GM19467 (cell line): ENCODE results near the gene RNPEPL1.

Source experiments
- ATAC-seq: cut with Tn5 transposase; IDR thresholded peaks from one replicate; pipeline ENCODE4 v1.9.1; 2021; ENCODE audit warnings: mild to moderate bottlenecking, moderate library complexity; ENCODE audit not compliant: unreplicated experiment

RNPEPL1 gene

DNA sequence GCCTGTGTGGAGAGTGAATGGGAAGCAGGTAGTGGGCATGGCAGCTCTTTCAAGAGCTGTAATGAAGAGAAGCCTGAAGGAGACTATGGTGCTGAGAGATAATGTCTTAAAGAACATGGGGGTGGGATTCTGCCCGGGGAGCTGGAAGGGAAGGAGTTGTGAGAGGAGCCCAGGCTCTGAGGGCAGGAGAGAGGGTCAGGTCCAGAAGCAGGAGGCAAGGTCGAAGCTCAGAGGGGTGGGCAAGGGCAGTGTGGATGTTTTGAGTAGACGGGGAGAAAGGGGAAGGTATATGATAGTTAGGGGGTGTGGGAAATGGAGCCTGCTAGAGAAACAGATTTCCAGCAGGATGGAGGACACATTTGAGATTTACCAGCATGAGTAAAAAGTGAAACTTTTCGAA lies 20.4 kb downstream of the RNPEPL1 start:
- no peak for ATAC-seq

DNA sequence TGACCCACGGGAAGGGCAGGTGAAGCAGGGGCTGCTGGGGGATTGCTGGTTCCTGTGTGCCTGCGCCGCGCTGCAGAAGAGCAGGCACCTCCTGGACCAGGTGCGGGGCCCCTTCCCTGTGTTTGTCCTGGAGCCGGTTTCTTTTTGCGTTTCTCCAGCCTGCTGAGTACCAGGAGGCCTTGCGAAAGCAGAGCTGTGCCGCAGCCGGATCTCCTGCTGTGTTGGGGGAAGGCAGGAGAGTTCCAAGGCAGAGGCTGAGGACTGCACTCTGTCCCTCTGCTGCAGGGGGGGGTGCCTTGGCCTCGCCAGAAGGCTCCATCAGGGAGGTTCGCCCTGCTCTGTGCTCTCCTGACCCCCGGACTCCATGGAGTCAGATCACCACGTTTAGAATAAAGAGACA lies 21.1 kb downstream of the RNPEPL1 start:
- ATAC-seq, result no peak

DNA sequence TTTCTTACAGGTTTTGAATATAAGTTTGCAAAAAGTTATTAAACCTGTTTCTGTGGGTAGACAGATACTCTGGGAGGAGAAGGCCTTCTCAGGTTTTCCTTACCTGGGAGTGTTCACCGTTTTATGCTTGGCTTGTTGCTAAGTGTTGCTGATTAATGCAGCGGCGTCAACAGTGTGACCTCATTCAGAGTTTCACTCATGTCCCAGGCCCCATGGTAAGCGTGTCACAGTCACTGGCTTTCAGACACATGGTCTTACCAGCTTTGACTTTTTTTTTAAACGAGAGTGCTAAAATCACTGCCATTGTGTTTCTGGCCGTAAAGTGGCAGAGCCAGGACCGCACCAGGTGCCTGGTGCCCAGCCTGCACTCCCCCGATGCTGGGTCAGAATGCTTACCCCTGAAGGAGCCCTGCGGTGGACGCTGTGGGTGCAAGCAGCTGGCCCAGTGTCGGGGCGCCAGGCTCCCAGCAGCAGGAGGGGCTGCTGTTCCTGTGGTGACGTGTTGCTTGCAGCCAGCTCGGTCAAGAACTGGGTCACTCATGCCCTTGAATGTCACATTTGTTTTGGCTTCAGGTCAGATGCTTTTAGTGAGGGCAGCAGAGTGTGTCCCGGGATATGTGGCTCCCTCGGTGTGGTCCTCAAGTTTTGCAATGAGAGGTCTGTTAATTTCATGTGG lies 21.7 kb downstream of the RNPEPL1 start:
- ATAC-seq, result no peak

DNA sequence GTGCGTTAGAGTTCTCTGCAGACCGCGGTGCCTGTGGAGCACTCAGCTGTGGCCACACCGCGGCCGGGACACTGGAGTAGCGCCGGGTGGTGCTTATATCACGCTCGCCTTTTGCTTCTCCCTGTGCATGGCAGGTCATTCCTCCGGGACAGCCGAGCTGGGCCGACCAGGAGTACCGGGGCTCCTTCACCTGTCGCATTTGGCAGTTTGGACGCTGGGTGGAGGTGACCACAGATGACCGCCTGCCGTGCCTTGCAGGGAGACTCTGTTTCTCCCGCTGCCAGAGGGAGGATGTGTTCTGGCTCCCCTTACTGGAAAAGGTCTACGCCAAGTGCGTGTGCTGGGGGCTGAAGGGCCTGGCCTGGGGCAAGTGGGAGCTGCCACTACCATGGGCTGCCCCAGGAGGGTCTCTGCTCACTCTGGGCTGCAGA lies 22.4 kb downstream of the RNPEPL1 start:
- ATAC-seq, result no peak

DNA sequence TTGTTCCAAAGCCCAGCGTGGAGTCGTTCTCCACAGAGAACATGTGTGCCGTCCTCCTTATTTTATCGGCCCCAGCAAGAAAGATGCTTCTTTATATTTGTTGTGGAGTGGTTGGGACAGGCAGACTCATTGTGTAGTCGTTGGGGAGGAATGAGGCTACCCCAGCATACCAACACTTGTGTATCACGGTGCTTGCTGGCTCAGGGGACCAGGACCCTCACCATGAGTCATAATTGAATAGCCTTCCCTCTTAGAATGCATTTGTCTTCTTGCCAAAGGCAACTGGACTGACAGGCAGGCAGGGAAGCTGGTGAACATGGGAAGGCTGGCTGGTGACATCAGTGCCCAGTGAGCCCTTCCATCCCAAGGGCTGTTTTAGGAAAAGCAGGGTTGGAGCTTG lies 22.9 kb downstream of the RNPEPL1 start:
- ATAC-seq, result no peak

DNA sequence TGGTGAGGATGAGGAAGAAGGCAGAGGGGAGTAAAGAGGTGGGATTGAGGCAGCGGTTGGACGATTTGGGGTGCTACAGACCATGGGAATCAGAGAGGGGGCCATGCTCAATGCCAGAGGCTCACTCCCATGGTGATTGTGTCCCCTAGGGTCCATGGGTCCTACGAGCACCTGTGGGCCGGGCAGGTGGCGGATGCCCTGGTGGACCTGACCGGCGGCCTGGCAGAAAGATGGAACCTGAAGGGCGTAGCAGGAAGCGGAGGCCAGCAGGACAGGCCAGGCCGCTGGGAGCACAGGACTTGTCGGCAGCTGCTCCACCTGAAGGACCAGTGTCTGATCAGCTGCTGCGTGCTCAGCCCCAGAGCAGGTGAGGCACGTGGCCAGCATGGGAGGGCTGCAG lies 23.5 kb downstream of the RNPEPL1 start:
- ATAC-seq, result no peak

DNA sequence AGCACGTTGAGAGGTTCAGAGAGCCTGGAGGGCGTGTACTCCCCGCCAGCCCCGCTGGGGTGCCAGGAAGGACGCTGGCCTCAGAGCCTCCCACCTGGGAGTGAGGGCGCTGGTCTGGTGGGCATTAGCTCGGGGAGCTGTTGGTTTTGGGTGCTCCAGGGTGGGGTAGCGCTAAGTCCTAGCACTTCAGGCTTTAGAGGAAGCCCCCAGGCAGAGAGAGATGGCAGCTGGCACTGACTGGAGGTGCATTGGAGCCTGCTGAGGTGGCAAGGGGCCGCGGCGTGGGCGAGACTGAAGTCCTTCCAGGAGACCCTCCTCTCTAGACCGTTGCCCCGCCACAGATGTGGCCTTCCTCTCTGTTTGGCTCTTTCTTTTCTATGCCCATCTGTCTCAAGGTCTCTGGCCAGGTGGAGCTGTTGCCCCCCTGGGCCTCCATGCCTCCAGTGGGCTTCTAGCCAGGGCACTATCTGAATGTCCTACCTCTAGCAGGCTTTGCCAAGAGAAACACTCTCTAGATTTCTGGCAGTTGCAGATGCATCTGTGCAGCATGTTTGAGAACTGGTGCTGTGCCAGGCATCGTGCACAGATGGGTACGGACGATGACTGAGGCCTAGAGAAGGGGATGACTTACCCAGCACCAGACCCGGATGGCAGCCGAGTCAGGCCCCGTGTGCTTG lies 24.9 kb downstream of the RNPEPL1 start:
- ATAC-seq, result no peak

DNA sequence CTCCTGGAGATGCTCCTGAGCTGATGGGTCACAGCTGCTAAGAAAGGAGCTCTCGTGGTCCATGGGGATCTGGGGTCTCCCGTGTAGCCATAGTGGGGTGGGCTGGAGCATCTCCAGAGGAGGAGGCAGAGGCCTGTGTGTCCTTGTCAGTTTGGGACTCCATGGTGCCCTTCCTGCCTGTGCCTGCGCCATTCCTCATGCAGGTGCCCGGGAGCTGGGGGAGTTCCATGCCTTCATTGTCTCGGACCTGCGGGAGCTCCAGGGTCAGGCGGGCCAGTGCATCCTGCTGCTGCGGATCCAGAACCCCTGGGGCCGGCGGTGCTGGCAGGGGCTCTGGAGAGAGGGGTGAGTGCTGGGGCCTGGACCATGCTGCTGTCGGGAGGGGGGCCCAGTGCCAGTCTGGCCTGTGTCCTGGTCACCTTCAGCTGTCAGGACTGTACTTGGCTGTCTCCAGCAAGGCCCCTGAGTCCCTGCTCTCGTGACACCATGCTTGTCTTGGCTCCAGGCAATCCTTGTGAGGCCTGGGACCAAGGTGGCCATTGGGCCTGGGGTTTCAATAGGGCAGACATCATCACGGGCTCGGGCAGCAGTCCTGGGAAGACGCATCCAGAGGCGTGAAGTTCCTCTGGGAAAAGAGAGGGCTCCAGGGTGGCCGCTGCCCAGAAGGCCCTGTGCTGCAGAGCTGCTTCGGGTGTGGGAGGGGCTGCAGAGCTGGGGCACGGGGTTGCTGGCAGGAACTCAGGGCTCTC lies 25.6 kb downstream of the RNPEPL1 start:
- ATAC-seq, result no peak

DNA sequence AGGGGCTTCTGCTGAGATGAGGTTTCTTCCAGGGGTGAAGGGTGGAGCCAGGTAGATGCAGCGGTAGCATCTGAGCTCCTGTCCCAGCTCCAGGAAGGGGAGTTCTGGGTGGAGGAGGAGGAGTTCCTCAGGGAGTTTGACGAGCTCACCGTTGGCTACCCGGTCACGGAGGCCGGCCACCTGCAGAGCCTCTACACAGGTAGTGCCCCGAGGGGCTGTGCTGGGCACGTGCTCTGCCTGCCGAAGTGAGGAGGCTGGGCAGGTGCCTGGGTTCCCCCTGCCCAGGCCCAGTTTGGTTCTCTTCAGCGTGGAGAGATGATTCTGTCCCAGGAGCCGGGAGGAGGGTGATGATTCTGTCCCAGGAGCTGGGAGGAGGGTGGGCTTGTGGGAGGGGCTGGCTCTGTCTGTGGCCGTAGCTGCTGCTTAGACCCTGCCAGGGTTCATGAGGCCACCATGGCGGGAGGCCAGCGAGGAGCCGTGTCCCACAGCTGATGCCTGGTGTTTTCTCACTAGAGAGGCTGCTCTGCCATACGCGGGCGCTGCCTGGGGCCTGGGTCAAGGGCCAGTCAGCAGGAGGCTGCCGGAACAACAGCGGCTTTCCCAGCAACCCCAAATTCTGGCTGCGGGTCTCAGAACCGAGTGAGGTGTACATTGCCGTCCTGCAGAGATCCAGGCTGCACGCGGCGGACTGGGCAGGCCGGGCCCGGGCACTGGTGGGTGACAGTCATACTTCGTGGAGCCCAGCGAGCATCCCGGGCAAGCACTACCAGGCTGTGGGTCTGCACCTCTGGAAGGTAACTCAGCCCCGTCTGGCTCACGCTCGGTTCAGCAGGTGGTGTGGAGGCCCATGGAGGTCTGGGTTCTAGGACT lies 26.5 kb downstream of the RNPEPL1 start:
- no peak for ATAC-seq

DNA sequence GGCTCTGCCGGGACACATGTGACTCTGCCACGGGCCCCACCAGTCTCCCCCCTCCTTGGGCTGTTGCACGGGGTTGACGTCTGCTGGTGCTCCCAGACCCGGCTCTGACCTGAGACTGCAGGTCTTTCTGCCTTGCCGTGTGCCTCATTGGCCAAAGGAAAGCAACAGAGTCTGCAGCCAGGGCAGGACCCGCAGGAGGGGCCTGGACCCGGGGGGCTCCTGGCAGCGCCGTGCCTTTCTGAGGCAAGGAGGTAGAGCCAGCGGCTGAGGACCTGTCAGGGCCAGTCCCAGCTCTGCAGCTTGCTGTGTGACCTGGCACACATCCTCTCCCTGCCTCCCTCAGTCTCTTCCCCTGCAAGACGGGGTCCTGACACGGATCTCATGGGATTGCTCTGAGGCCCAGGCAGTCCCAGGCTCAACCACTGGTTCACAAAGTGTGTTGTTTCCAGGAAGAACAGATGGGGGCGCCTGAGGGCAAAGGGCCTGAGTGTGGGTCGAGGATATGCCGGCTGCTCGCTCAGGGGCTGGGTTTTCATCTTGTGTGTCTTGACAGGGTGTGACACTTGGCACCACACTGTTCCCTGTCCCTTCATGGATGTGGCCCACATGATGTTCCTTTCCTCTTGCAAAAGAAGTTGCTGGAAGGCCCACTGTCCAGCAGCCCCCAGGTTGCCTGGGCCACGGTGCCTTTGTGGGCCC lies 27.2 kb downstream of the RNPEPL1 start:
- ATAC-seq, result no peak

DNA sequence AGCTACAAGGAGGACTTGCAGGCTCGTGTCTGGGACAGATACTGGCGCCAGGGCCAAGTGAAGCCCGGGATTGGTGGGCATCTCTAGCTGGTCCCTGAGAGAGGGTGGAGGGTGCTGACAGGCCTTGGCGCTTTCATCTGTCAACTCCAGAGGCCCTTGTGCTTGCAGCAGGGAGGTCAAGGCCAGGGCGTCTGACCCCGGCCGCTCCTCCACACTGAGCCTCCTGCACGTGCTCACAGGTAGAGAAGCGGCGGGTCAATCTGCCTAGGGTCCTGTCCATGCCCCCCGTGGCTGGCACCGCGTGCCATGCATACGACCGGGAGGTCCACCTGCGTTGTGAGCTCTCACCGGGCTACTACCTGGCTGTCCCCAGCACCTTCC lies 27.8 kb downstream of the RNPEPL1 start:
- ATAC-seq, result no peak

DNA sequence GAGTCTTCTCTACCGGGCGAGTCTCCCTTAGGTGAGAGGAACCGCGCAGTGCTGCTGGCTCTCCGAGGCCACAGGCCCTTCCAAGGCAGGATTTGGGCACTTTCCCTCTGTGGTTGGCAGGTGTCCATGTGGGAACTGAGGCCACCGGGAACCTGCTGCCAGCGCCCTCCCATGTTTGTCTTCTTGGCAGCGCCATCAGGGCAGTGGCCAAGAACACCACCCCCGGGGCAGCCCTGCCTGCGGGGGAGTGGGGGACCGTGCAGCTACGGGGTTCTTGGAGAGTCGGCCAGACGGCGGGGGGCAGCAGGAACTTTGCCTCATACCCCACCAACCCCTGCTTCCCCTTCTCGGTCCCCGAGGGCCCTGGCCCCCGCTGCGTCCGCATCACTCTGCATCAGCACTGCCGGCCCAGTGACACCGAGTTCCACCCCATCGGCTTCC lies 28.2 kb downstream of the RNPEPL1 start:
- ATAC-seq, result no peak

DNA sequence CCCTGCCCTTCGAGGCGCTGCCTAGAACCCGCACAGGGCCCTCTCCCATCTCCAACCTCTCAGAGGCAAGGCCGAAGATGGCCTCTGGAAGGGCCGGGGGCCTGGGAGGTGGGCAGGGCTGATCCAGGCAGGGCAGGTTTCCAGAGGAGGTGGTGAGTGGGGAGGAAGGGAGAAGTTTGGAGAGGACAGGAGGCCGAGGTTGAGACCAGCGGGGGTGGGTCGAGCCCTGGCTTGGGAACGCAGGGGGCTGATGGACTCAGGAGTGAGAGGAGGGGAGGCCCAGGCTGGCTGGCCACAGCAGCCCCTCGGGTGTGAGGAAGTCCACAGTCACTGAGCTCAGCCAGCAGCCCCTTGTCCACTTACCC lies 28.8 kb downstream of the RNPEPL1 start:
- no peak for ATAC-seq

DNA sequence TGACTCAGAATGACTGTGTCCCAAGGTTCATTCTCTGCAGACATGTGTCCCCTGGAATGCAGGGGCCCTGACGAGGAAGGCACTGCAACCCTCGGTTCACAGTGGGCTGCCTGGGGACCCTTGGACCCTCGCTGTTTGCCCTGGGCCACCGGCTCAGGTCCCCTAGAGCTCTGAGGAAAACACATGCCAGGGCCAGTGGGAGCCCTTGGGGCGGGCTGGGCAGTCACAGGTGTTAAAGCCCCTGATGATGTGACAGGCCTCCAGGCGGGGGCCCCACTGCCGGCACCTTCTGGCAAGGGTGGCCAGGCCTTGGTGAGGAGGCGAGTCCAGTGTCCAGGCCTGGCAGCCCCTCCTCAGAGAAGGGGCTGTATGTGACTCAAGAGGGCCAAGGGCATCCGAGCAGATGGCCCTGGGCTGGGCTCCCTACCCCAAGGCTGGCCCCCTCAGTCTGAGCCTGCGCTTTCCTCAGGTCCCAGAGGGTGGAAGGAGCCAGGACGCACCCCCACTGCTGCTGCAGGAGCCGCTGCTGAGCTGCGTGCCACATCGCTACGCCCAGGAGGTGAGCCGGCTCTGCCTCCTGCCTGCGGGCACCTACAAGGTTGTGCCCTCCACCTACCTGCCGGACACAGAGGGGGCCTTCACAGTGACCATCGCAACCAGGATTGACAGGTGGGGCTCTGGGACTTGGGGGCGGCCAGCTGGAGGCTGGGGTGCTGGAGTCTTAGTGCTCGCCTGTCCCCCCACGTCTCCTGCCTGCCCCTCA lies 29.3 kb downstream of the RNPEPL1 start:
- no peak for ATAC-seq

DNA sequence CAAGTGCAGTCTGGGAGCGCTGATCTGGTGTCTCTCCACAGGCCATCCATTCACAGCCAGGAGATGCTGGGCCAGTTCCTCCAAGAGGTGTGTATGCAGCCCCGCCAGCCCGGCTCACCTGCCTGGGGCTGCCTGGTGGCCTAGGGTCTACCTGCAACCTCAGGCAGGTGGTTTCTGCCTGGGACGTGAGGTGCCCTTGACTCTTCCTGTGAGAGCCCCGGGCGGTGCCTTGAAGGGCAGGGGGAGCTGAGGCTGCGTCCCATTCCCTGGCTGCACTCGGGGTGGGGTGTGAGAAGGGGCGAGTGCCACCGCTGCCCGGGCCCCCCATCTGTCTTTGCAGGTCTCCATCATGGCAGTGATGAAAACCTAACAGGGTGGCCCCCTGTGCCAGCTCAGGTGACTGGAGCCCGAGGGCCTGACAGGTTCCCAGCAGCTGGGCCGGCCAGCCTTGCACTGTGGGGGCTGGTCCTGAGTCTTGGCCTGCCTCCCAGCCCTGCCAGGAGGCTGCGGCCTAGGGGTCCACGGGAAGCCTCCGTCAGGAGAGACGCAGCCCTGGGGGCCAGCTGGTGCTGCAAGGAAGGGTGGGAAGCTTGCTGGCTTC lies 30.1 kb downstream of the RNPEPL1 start:
- no peak for ATAC-seq

DNA sequence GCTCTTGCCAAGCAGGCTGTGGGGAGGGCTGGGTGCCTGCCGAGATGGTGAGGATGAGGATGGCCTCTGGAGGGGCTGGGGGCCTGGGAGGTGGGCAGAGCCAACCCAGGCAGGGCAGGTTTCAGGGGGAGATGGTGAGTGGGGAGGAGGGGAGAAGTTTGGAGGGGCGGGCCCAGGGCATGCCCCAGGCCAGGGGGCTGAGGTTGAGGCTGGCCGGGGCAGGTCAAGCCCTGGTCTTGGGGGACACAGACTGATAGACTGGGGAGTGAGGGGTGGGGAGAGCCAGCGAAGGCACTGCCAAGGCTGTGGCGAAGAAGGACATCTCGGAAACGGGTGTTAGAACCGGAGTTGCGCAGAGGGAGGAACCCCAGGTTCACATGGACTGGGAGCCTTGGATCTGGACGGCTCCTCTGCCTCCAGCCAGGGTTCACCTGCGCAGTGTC lies 30.9 kb downstream of the RNPEPL1 start:
- ATAC-seq, result no peak

DNA sequence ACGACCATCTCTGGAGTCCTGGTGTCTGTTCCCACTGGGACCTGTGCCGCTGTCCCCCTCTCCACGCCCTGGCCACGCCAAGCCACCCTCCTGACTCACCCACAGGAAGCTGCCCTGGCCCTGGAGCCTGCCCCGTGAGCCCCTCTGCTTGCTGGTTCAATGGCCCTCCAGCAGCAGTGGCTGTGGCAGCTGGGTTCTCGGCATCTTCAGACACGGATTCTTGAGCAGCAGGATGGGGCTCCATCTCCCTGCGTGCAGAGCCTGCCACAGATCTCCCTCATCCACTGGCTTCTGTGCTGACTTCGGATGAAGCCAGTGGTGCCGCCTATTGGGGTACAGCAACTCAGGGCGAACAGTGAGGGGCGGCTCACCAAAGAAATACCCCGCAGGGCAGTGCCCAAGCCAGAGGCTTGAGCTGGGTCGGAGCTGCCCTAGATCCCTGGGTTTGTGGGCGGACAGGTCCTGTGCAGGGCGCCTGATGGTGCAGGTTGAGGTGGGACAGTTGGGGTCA lies 32.2 kb downstream of the RNPEPL1 start:
- no peak for ATAC-seq

DNA sequence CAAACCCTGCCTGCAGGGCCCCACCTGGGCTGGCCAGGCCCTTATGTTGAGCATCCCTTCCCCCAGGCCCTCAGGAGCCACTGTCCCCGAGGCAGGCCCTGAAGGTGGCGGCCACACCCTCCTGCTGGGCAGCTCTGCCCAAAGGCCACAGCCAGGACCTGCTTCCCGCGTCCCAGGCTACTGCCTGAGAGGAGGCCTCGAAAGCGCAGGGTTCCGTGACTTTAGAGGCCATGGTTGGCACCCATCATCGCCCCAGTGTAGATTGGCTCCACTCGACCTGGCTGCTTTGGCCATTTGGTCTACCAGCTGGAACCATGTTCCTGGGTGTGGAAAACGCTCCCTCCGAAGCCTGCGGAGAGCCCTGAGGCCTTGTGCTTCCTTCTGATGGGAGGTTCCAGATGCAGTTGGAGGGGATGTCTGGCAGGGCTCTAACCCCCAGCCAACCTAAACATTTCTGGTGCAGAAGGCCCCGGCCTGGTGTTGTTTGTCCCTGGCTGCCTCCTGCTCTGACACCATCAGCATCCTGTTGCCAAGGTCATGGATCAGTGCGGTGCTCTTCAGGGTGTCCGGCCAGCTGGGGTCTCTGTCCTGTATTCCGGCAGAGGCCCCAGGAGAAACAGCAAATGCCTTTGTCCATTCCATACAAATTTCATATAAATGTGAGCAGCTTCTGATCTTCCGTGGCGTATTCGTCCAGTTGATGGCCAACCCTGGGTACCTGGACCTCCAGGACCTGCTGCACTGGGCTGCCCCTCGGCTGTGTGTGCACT lies 33.0 kb downstream of the RNPEPL1 start:
- no peak for ATAC-seq

DNA sequence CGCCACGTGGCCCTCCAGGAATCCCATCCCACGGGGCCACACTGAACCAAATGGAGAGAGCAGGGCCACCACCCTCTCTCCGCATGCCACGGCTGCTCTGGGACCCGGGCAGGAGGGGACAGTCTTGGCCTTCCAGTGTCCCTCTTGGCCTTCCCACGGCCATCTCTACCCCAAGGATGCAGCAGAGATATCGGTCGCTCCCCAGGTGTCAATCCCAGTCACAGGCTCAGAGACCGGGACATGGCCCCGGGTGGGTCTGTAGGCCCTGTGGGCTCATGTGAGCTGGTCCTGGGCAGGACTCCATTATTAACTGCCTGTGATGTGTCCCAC lies 33.5 kb downstream of the RNPEPL1 start:
- ATAC-seq, result no peak
